ENCODE measurements around the gene ZNF483. TPM values are rescaled to one million over a fixed set of nuclear protein-coding genes. Genes with fewer than 3 reads are reported as not detected.

Gene ZNF483
- total and polyA plus RNA-seq, 9 of the 15 experiments (the other 6 are each of a cell fraction or from before 2014, with no cell fraction given), result 0.04 to 1.0 (median 0.38) TPM

DNA sequence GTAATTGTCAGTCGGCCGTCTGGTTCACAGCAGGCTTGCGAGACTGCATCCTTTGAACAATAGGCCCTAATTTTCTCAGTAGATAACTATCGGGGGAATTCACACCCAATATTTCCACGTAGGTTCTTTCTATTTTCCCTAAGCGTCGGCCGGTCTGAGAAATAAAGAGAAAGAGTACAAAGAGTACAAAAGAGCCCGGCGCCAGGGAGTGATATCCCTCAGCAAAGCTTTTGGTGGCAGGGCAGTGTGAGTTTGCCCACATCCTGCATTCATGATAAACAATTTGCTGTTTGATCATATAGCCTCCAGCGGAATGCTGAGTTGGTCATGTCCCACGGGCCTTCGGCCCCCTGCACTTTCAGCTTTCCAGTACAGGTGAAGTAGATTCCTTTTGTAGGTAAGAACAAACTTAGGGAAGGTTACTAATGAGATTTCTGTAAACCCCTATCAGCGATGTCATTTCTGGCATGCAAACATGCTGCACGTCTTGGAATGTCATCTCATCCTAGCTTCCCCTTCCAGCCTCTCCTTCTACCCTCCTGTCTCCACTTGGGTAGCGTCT is 79.2 kb downstream of the ZNF483 start (continued):
- TF ChIP-seq HNRNPLL (IDR thresholded peaks at IDR 0.05; ENCODE audit: low read depth, low read length, poor library complexity, severe bottlenecking) (no peak), HNRNPK (IDR thresholded peaks at IDR 0.05; ENCODE audit: low read depth, low read length, poor library complexity, severe bottlenecking) (no peak), ZNF830 (CRISPR knock-in tag; IDR thresholded peaks at IDR 0.05) (no peak), FOXA3 (CRISPR knock-in tag; conservative IDR thresholded peaks at IDR 0.05 in 1 of 2, IDR thresholded peaks at IDR 0.05 in 1 of 2) (no peak), HNRNPL (IDR thresholded peaks at IDR 0.05; ENCODE audit: low read depth, low read length) (no peak), NR2F6 (CRISPR knock-in tag; IDR thresholded peaks at IDR 0.05) (no peak), TCFL5 (CRISPR knock-in tag; conservative IDR thresholded peaks at IDR 0.05) (no peak), MEIS2 (IDR thresholded peaks at IDR 0.05; ENCODE audit: partially characterized antibody) (no peak)
- TF ChIP-seq, protein P1, sequence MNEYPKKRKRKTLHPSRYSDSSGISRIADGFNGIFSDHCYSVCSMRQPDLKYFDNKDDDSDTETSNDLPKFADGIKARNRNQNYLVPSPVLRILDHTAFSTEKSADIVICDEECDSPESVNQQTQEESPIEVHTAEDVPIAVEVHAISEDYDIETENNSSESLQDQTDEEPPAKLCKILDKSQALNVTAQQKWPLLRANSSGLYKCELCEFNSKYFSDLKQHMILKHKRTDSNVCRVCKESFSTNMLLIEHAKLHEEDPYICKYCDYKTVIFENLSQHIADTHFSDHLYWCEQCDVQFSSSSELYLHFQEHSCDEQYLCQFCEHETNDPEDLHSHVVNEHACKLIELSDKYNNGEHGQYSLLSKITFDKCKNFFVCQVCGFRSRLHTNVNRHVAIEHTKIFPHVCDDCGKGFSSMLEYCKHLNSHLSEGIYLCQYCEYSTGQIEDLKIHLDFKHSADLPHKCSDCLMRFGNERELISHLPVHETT (CRISPR knock-in tag; conservative IDR thresholded peaks at IDR 0.05 in 1 of 2, IDR thresholded peaks at IDR 0.05 in 1 of 2), result no peak

Measured in K562 (cell line).